ENCODE results near the gene GDF7. TPM values are rescaled to one million over a fixed set of nuclear protein-coding genes. Genes with fewer than 3 reads are reported as not detected.

GDF7 gene
- total RNA-seq, 2 experiments from 2014 or later = 0.06 TPM

GRCh38 chr2:20664431-20665242 lies 2.3 kb upstream of the GDF7 start:
- no TSS peak for BruUV-seq (replicated peaks)
- intact Hi-C loops (cut with micrococcal nuclease; ENCODE audit: unreplicated experiment) = loop anchor here (5.0 kb wide), 3 partner anchors 158 to 453 kb away; partner anchors contain the start of gene LDAH

GRCh38 chr2:20665243-20666004 lies 1.5 kb upstream of the GDF7 start:
- H3K27ac ChIP-seq (ENCODE audit: low read depth, low read length, poor library complexity, severe bottlenecking) = no peak overlapping the region
- POLR2A ChIA-PET = interaction anchor here (1.6 kb wide), 1 partner anchor 12 kb away, joined by 4 read pairs; no protein-coding TSS in a partner anchor
- DNase-seq (ENCODE audit: low spot score) = no peak
- H3K79me2 ChIP-seq (ENCODE audit: insufficient read depth, low read depth, low read length) = no peaks in the 10 kb centered on the region
- H2AFZ ChIP-seq (ENCODE audit: low read length) = no peak overlapping the region
- peaks cover 7% of the 10 kb centered on the region for H3K4me1 ChIP-seq (ENCODE audit: insufficient read depth, low read length, poor library complexity, severe bottlenecking)
- no peaks in the 10 kb centered on the region for H4K20me1 ChIP-seq (ENCODE audit: insufficient read depth, low read length)
- peak overlapping the region; percentile 73; the same call in 1 of the 2 replicates for H3K4me2 ChIP-seq (ENCODE audit: low read length)
- no peaks in the 10 kb centered on the region for H3K36me3 ChIP-seq (ENCODE audit: insufficient read depth, low read length)
- no TSS peak for BruUV-seq (replicated peaks)
- H3K9me3 ChIP-seq (ENCODE audit: low read length) = no peaks in the 10 kb centered on the region
- no peak overlapping the region for H3K4me3 ChIP-seq (ENCODE audit: low read depth, low read length, poor library complexity, severe bottlenecking)
- no peaks in the 10 kb centered on the region for H3K9me2 ChIP-seq (ENCODE audit: insufficient read depth, low read length)
- intact Hi-C loops (cut with micrococcal nuclease; ENCODE audit: unreplicated experiment) = no loop called here
- CTCF ChIA-PET (ENCODE audit: unreplicated experiment) = no interaction called here
- TF ChIP-seq EZH2phosphoT487 (IDR thresholded peaks at IDR 0.05; ENCODE audit: borderline replicate concordance, low read depth, low read length) (no peak), CTCF (conservative IDR thresholded peaks at IDR 0.05; ENCODE audit: low read length) (no peak)

More at GRCh38 chr2:20664431-20665242, 2.3 kb upstream of the GDF7 start:
- Histone ChIP-seq H2AFZ (ENCODE audit: low read length) (no peak overlapping the region), H3K4me3 (ENCODE audit: low read depth, low read length, poor library complexity, severe bottlenecking) (no peak overlapping the region), H3K79me2 (ENCODE audit: insufficient read depth, low read depth, low read length) (no peaks in the 10 kb centered on the region), H3K36me3 (ENCODE audit: insufficient read depth, low read length) (no peaks in the 10 kb centered on the region), H4K20me1 (ENCODE audit: insufficient read depth, low read length) (no peaks in the 10 kb centered on the region), H3K4me1 (ENCODE audit: insufficient read depth, low read length, poor library complexity, severe bottlenecking) (peaks cover 7% of the 10 kb centered on the region), H3K27ac (ENCODE audit: low read depth, low read length, poor library complexity, severe bottlenecking) (no peak overlapping the region), H3K9me3 (ENCODE audit: low read length) (no peaks in the 10 kb centered on the region), H3K4me2 (ENCODE audit: low read length) (no peak overlapping the region), H3K9me2 (ENCODE audit: insufficient read depth, low read length) (no peaks in the 10 kb centered on the region)
- no peak for TF ChIP-seq CTCF (conservative IDR thresholded peaks at IDR 0.05; ENCODE audit: low read length)
- no peak for TF ChIP-seq EZH2phosphoT487 (IDR thresholded peaks at IDR 0.05; ENCODE audit: borderline replicate concordance, low read depth, low read length)
- CTCF ChIA-PET (ENCODE audit: unreplicated experiment) = no interaction called here
- DNase-seq (ENCODE audit: low spot score) = no peak
- POLR2A ChIA-PET = no interaction called here

All from OCI-LY7 (cell line).